ENCODE data around the gene TCF25. TPM values are rescaled to one million over a fixed set of nuclear protein-coding genes. Genes with fewer than 3 reads are reported as not detected.

The TCF25 gene
- total RNA-seq, 1 experiment from 2014 or later = 298 TPM

DNA sequence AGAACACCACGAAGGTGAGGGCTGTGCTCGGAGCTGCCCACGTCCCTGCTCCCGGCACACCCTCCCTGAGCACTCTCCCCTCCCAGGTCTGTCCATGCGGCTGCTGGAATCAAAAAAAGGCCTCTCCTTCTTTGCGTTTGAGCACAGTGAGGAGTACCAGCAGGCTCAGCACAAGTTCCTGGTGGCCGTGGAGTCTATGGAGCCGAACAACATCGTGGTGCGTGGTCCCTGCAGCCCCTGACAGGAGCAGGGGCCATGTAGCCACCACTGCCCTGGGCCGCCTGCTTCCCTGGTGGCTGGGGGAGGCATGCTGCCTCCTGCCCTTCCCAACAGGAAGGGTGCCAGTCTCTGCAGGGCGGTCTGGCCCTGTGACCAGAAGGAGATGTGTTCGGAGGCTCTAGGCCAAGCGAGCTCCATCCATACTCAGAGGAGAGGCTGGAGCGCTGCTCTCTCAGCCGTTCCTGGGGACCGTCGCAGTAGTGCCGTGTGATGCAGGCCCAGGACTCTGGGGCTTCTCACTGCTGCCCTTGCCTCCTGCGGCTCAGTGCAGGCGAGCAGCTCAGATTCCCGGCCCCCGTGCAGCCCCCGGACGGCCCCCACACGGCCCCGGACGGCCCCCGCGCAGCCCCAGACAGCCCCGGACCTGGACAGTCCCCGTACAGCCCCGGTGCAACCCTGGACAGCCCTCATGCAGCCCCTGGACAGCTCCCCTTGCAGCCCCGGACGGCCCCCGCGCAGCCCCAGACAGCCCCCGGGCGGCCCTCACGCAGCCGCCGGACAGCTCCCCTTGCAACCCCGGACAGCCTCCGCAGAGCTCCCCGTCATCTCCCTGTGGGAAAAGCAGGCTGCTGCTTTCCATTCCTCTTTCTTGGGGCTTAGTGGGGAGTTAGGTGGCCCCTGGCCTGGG, 20.5 kb downstream of the TCF25 start:
- H2AFZ ChIP-seq = no peak overlapping the region
- H3K36me3 ChIP-seq (ENCODE audit: low read depth) = peaks cover 16% of the 10 kb centered on the region
- CTCF ChIA-PET = no interaction called here
- H3K9me3 ChIP-seq (ENCODE audit: insufficient read depth, low read depth) = no peaks in the 10 kb centered on the region
- no peaks in the 10 kb centered on the region for H3K4me1 ChIP-seq (replicated peaks; ENCODE audit: insufficient read depth)
- POLR2A ChIA-PET (ENCODE audit: unreplicated experiment) = interaction anchor here (0.6 kb wide), 1 partner anchor 188 kb away, joined by 7 read pairs; no protein-coding TSS in a partner anchor
- no peak overlapping the region for H3K27ac ChIP-seq
- intact Hi-C loops (cut with micrococcal nuclease; ENCODE audit: unreplicated experiment) = no loop called here
- DNase-seq = no peak
- peaks cover 17% of the 10 kb centered on the region for H4K20me1 ChIP-seq (ENCODE audit: insufficient read depth)
- H3K27me3 ChIP-seq (ENCODE audit: insufficient read depth, low read depth) = no peaks in the 10 kb centered on the region
- H3K79me2 ChIP-seq (ENCODE audit: low read depth) = no peaks in the 10 kb centered on the region
- no peak overlapping the region for H3K4me3 ChIP-seq
- H3K9me2 ChIP-seq (ENCODE audit: insufficient read depth) = no peaks in the 10 kb centered on the region
- no TSS peak for BruUV-seq (replicated peaks)
- no peaks in the 10 kb centered on the region; the same call in 1 of the 2 replicates for H3F3A ChIP-seq (ENCODE audit: insufficient read depth, low read depth)
- H3K4me2 ChIP-seq = no peak overlapping the region
- TF ChIP-seq CTCF (conservative IDR thresholded peaks at IDR 0.05) = no peak

GRCh38 chr16:89895482-89896250, 22.3 kb downstream of the TCF25 start:
- H3K27me3 ChIP-seq (ENCODE audit: insufficient read depth, low read depth) = no peaks in the 10 kb centered on the region
- BruUV-seq (replicated peaks) = no TSS peak
- H3K4me3 ChIP-seq = no peak overlapping the region
- H3K9me3 ChIP-seq (ENCODE audit: insufficient read depth, low read depth) = no peaks in the 10 kb centered on the region
- CTCF ChIA-PET = no interaction called here
- H2AFZ ChIP-seq = no peak overlapping the region
- H3K79me2 ChIP-seq (ENCODE audit: low read depth) = no peaks in the 10 kb centered on the region
- H4K20me1 ChIP-seq (ENCODE audit: insufficient read depth) = peaks cover 5% of the 10 kb centered on the region; the same call in 1 of the 2 replicates
- H3K4me1 ChIP-seq (replicated peaks; ENCODE audit: insufficient read depth) = no peaks in the 10 kb centered on the region
- no peak overlapping the region for H3K4me2 ChIP-seq
- no peak for TF ChIP-seq CTCF (conservative IDR thresholded peaks at IDR 0.05)
- no peak for TF ChIP-seq EZH2 (IDR thresholded peaks at IDR 0.05; ENCODE audit: low read depth)
- intact Hi-C loops (cut with micrococcal nuclease; ENCODE audit: unreplicated experiment) = no loop called here
- POLR2A ChIA-PET (ENCODE audit: unreplicated experiment) = no interaction called here
- no peak overlapping the region for H3K27ac ChIP-seq
- no peaks in the 10 kb centered on the region for H3K9me2 ChIP-seq (ENCODE audit: insufficient read depth)
- H3K36me3 ChIP-seq (ENCODE audit: low read depth) = peaks cover 16% of the 10 kb centered on the region
- H3F3A ChIP-seq (ENCODE audit: insufficient read depth, low read depth) = no peaks in the 10 kb centered on the region; the same call in 1 of the 2 replicates
- no peak for DNase-seq

DNA sequence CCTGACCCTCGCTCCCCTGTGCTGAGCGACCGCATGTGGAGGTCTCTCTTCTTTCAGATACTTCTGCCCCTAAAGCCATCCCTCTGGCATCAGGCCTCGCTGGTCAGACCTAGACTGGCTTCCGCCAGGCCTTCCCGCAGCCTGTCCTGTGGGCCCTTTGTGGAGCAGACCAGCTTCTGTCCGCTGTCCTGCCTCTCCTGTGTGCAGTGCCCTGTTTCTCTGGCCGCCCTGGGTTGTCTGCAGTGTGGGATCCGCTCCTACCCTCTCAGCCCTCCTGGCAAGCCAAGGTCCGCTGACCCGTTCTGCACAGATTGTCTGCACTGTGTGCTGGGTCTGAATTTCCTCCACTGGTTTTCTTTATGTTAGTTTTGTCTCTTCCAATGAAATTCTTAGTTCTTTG, 23.8 kb downstream of the TCF25 start:
- Histone ChIP-seq H3K4me3 (no peak overlapping the region), H2AFZ (no peak overlapping the region), H3K4me2 (no peak overlapping the region), H4K20me1 (ENCODE audit: insufficient read depth) (no peaks in the 10 kb centered on the region; the same call in 1 of the 2 replicates), H3K79me2 (ENCODE audit: low read depth) (no peaks in the 10 kb centered on the region), H3K27ac (no peak overlapping the region), H3K36me3 (ENCODE audit: low read depth) (peaks cover 12% of the 10 kb centered on the region), H3F3A (ENCODE audit: insufficient read depth, low read depth) (no peaks in the 10 kb centered on the region; the same call in 1 of the 2 replicates), H3K4me1 (replicated peaks; ENCODE audit: insufficient read depth) (no peaks in the 10 kb centered on the region), H3K9me2 (ENCODE audit: insufficient read depth) (no peaks in the 10 kb centered on the region), H3K9me3 (ENCODE audit: insufficient read depth, low read depth) (no peaks in the 10 kb centered on the region), H3K27me3 (ENCODE audit: insufficient read depth, low read depth) (no peaks in the 10 kb centered on the region)
- intact Hi-C loops (cut with micrococcal nuclease; ENCODE audit: unreplicated experiment) = no loop called here
- ChIA-PET POLR2A (ENCODE audit: unreplicated experiment) (no interaction called here), CTCF (no interaction called here)
- DNase-seq = no peak
- TF ChIP-seq CTCF (conservative IDR thresholded peaks at IDR 0.05) (no peak), EZH2 (IDR thresholded peaks at IDR 0.05; ENCODE audit: low read depth) (no peak)
- no TSS peak for BruUV-seq (replicated peaks)

Data from PC-9 (cell line).